Cardiac muscle cell (in vitro differentiated cells and primary cell): Measurements from ENCODE around the gene MT3. TPM values are rescaled to one million over a fixed set of nuclear protein-coding genes. Genes with fewer than 3 reads are reported as not detected.
A peak's percentile ranks its signal among the peaks of the same experiment; 100 is the strongest.

ENCODE experiments used
- DNase-seq, 2 donors: peaks; one replicate each; pipeline versions ENCODE4 v3.0.0 to v3.0.0-alpha.2; 2010 to 2017; ENCODE audit warnings: low read depth in 1 of 2, low spot score in 1 of 2
- H3K27ac ChIP-seq: fragments of 200-600 bp; sonication (generic); 2 replicates; pipeline ENCODE4 v1.5.1; 2016
- H3K27me3 ChIP-seq: fragments of 200-600 bp; sonication (generic); 2 replicates; pipeline ENCODE4 v1.6.0; 2016; ENCODE audit warnings: control low read depth
- H3K36me3 ChIP-seq: fragments of 200-600 bp; sonication (generic); 2 replicates; pipeline ENCODE4 v1.5.1; 2016; ENCODE audit warnings: control low read depth
- H3K4me1 ChIP-seq: fragments of 200-600 bp; sonication (generic); 2 replicates; pipeline ENCODE4 v1.8.1; 2017; ENCODE audit warnings: low read depth, mild to moderate bottlenecking, mixed run types
- H3K4me3 ChIP-seq: fragments of 200-600 bp; sonication (generic); 2 replicates; pipeline ENCODE4 v1.5.1; 2016; ENCODE audit warnings: mild to moderate bottlenecking
- H3K9me3 ChIP-seq: fragments of 200-600 bp; sonication (generic); 2 replicates; pipeline ENCODE4 v1.5.1; 2017; ENCODE audit warnings: low read depth, mild to moderate bottlenecking, control low read depth
- polyA plus RNA-seq: library from polyadenylated mRNA; unstranded; fragments of >200 nt; fragmentation: Nextera tagmentation; extraction: Ambion mirVana; gene quantifications from 2 replicates; pipeline ENCODE4 v1.2.1, GENCODE V29; 2016
- total RNA-seq: library from RNA; depleted of rRNA; stranded (reverse); fragments of >200 nt; gene quantifications from 2 replicates; pipeline ENCODE4 v1.2.3, GENCODE V29; 2016
- TF ChIP-seq, protein P1 (sequence below): IDR thresholded peaks from 2 replicates; pipeline ENCODE4 v1.5.1; 2012; ENCODE audit warnings: low read depth, mild to moderate bottlenecking, low read length

MT3 gene
- total and polyA plus RNA-seq, 2 experiments from 2014 or later, result 1.0 TPM; not detected in 1

DNA sequence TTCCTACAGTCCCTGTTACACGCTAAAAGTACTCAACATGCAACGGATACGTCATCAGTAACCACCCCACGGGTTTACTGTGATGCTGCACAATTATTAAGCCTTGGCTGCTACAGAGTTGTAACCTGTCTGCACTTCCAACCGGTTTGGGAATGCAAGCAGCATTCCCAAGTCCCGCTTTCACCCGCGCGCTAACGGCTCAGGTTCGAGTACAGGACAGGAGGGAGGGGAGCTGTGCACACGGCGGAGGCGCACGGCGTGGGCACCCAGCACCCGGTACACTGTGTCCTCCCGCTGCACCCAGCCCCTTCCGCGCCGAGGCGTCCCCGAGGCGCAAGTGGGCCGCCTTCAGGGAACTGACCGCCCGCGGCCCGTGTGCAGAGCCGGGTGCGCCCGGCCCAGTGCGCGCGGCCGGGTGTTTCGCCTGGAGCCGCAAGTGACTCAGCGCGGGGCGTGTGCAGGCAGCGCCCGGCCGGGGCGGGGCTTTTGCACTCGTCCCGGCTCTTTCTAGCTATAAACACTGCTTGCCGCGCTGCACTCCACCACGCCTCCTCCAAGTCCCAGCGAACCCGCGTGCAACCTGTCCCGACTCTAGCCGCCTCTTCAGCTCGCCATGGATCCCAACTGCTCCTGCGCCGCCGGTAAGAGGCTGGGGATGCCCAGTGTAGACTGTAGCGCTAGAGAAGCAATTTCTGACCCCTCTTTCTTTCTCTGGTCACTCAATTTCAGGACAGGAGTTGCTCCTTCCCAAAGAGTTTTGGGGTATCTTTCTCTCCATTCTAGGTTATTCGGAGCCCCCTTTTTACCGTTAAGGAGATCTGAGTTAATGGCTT is 18.9 kb downstream of the MT3 start, which contains the start of gene MT2A:
Gene MT2A, plus strand, starts transcription at position 542 of the 833 bp plus-strand sequence. Its CDS starts 72 bp downstream, at position 614.
- Histone ChIP-seq H3K4me3 (peak within 1 kb of the TSS; percentile 18), H3K27ac (no peak within 1 kb of the TSS), H3K4me1 (peaks cover 11% of the 10 kb centered on the region), H3K36me3 (no peaks in the 10 kb centered on the region), H3K27me3 (peaks cover 63% of the 10 kb centered on the region), H3K9me3 (no peaks in the 10 kb centered on the region)
- DNase-seq, result peak; percentile 92 to 98
- TF ChIP-seq, protein P1, sequence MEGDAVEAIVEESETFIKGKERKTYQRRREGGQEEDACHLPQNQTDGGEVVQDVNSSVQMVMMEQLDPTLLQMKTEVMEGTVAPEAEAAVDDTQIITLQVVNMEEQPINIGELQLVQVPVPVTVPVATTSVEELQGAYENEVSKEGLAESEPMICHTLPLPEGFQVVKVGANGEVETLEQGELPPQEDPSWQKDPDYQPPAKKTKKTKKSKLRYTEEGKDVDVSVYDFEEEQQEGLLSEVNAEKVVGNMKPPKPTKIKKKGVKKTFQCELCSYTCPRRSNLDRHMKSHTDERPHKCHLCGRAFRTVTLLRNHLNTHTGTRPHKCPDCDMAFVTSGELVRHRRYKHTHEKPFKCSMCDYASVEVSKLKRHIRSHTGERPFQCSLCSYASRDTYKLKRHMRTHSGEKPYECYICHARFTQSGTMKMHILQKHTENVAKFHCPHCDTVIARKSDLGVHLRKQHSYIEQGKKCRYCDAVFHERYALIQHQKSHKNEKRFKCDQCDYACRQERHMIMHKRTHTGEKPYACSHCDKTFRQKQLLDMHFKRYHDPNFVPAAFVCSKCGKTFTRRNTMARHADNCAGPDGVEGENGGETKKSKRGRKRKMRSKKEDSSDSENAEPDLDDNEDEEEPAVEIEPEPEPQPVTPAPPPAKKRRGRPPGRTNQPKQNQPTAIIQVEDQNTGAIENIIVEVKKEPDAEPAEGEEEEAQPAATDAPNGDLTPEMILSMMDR, result no peak

- DNase-seq, result no peak
- Histone ChIP-seq H3K36me3 (no peaks in the 10 kb centered on the region), H3K4me1 (peaks cover 11% of the 10 kb centered on the region), H3K4me3 (peak overlapping the region; percentile 18), H3K27me3 (peaks cover 70% of the 10 kb centered on the region), H3K9me3 (no peaks in the 10 kb centered on the region), H3K27ac (no peak overlapping the region)
- TF ChIP-seq, protein P1, result no peak
Measured at GRCh38 chr16:56608876-56609462, 19.6 kb downstream of the MT3 start.

- H3K27me3 ChIP-seq, result peaks cover 75% of the 10 kb centered on the region
Measured at GRCh38 chr16:56609463-56609921, 20.2 kb downstream of the MT3 start.

DNA sequence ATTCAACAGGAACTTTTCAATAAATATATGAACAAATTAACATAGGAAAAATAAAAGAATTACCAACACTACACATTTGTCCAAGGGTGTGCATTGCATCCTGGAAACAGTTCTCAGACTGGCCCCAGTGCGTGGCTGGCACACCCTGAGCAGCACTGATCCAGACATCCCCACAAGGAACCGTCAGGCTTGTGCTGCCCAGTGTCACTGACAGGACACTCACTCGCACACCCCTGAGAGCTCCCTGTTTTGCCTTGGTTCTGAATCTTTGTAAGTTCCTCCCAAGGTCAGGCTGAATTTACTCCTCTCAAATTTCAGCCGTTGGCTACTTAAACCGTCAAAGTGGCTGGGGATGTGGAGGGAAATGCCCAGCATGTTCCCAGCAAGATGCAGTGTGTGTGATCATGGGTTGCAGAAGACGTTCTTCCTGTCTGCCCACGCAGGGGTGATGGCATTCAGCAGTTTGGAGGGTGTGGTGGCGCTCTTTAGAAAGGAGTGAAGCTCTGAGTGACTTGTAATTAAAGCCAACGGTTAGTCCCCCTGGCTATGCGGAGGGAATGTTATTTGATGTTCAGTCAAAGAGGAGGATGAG is 20.8 kb downstream of the MT3 start:
- Histone ChIP-seq H3K4me3 (no peak overlapping the region), H3K9me3 (no peaks in the 10 kb centered on the region), H3K27me3 (peaks cover 82% of the 10 kb centered on the region), H3K4me1 (peaks cover 11% of the 10 kb centered on the region), H3K27ac (no peak overlapping the region), H3K36me3 (no peaks in the 10 kb centered on the region)
- DNase-seq, result peak in 1 of 2 donors; percentile 85
- TF ChIP-seq, protein P1, result no peak

More at GRCh38 chr16:56609463-56609921, 20.2 kb downstream of the MT3 start:
- no peaks in the 10 kb centered on the region for H3K9me3 ChIP-seq
- peak in 1 of 2 donors; percentile 88 for DNase-seq
- TF ChIP-seq, protein P1, result no peak
- H3K4me1 ChIP-seq, result peaks cover 11% of the 10 kb centered on the region
- no peak overlapping the region for H3K4me3 ChIP-seq
- no peak overlapping the region for H3K27ac ChIP-seq
- no peaks in the 10 kb centered on the region for H3K36me3 ChIP-seq

GRCh38 chr16:56610609-56611111 is 21.3 kb downstream of the MT3 start:
- Histone ChIP-seq H3K27me3 (peaks cover 87% of the 10 kb centered on the region), H3K9me3 (no peaks in the 10 kb centered on the region), H3K4me1 (peaks cover 11% of the 10 kb centered on the region), H3K27ac (no peak overlapping the region), H3K4me3 (no peak overlapping the region), H3K36me3 (no peaks in the 10 kb centered on the region)
- TF ChIP-seq, protein P1, result no peak
- DNase-seq, result peak in 1 of 2 donors; percentile 46
